Calu3 (cell line): Measurements from ENCODE around the gene RASGRP4. TPM values are rescaled to one million over a fixed set of nuclear protein-coding genes. Genes with fewer than 3 reads are reported as not detected.
"Not testable (repeated sequence)": the region's sequence is repeated elsewhere in the genome, so short reads cannot be mapped to it uniquely, and the experiment has no call there.

Experiments used
- BruUV-seq: library from RNA; stranded (reverse); fragments of 400-500 nt; replicated peaks from 2 replicates; lab custom pipeline; 2021; lab: Mats Ljungman, UMichigan
- CTCF ChIA-PET: fragments of 300-600 bp; sonication (Branson Sonifier 250); formaldehyde crosslinking; loops from one replicate; lab custom pipeline; 2022; ENCODE audit warnings: antibody characterized with exemption; lab: Charles Lee
- DNase-seq: peaks from one replicate; pipeline ENCODE4 v3.0.0; 2022
- H3K27ac Mint-ChIP-seq: one replicate; pipeline ENCODE4 v1.8.0; 2022; ENCODE audit warnings: mixed read lengths; ENCODE audit not compliant: unreplicated experiment
- H3K27me3 Mint-ChIP-seq: one replicate; pipeline ENCODE4 v1.8.0; 2022; ENCODE audit warnings: mixed read lengths; ENCODE audit not compliant: unreplicated experiment
- H3K36me3 Mint-ChIP-seq: one replicate; pipeline ENCODE4 v1.8.0; 2022; ENCODE audit warnings: mild to moderate bottlenecking, moderate library complexity, mixed read lengths; ENCODE audit not compliant: insufficient read depth, unreplicated experiment
- H3K4me1 Mint-ChIP-seq: one replicate; pipeline ENCODE4 v1.8.0; 2022; ENCODE audit warnings: mild to moderate bottlenecking, low read depth, mixed read lengths; ENCODE audit not compliant: unreplicated experiment
- H3K4me3 Mint-ChIP-seq: one replicate; pipeline ENCODE4 v1.8.0; 2022; ENCODE audit warnings: mild to moderate bottlenecking, low read depth, moderate library complexity, mixed read lengths; ENCODE audit not compliant: unreplicated experiment
- H3K9me3 Mint-ChIP-seq: one replicate; pipeline ENCODE4 v1.8.0; 2022; ENCODE audit warnings: low read depth, mixed read lengths; ENCODE audit not compliant: unreplicated experiment
- intact Hi-C: fragments of 100-400 bp; cut with micrococcal nuclease; formaldehyde crosslinking; loops from one replicate; pipeline ENCODE4 v1.10.0; 2022; ENCODE audit not compliant: unreplicated experiment
- total RNA-seq: library from RNA; stranded (reverse); gene quantifications from 2 replicates; pipeline ENCODE4 v1.2.3, GENCODE V29; 2022
- TF ChIP-seq, protein P1 (sequence below): fragments of 200-600 bp; IDR thresholded peaks from one replicate; pipeline ENCODE4 v1.8.0; 2022; ENCODE audit warnings: antibody characterized with exemption; ENCODE audit not compliant: unreplicated experiment

Gene RASGRP4
- total RNA-seq, 1 experiment from 2014 or later = not detected

DNA sequence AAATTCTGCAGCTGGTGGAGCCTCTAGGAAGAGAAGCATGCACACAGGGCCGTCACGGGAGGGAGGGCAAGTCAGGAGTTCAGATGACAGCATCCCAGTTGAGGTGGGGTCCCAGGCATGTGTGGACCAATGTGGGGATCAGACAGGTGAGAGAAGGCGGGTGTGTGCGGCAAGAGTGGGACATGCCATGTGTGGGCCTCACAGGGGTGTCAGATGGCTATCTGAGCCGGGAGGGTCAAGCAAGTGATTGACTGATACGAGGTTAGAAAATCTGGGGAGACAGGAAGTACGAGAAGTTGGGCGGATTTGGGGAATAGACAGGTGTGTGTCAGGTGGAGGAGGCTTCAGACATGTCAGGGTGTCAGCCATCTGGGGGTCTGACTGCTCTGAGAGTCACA is 8.9 kb downstream of the RASGRP4 start:
- intact Hi-C loops = no loop called here
- no TSS peak for BruUV-seq
- Mint-ChIP-seq H3K27me3 (peaks cover 52% of the 10 kb centered on the region), H3K27ac (no peak overlapping the region), H3K4me3 (peak overlapping the region; percentile 72), H3K9me3 (no peaks in the 10 kb centered on the region), H3K4me1 (peaks cover 23% of the 10 kb centered on the region), H3K36me3 (peaks cover 7% of the 10 kb centered on the region)
- TF ChIP-seq, protein P1, sequence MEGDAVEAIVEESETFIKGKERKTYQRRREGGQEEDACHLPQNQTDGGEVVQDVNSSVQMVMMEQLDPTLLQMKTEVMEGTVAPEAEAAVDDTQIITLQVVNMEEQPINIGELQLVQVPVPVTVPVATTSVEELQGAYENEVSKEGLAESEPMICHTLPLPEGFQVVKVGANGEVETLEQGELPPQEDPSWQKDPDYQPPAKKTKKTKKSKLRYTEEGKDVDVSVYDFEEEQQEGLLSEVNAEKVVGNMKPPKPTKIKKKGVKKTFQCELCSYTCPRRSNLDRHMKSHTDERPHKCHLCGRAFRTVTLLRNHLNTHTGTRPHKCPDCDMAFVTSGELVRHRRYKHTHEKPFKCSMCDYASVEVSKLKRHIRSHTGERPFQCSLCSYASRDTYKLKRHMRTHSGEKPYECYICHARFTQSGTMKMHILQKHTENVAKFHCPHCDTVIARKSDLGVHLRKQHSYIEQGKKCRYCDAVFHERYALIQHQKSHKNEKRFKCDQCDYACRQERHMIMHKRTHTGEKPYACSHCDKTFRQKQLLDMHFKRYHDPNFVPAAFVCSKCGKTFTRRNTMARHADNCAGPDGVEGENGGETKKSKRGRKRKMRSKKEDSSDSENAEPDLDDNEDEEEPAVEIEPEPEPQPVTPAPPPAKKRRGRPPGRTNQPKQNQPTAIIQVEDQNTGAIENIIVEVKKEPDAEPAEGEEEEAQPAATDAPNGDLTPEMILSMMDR = no peak
- no peak for DNase-seq
- CTCF ChIA-PET = no interaction called here

DNA sequence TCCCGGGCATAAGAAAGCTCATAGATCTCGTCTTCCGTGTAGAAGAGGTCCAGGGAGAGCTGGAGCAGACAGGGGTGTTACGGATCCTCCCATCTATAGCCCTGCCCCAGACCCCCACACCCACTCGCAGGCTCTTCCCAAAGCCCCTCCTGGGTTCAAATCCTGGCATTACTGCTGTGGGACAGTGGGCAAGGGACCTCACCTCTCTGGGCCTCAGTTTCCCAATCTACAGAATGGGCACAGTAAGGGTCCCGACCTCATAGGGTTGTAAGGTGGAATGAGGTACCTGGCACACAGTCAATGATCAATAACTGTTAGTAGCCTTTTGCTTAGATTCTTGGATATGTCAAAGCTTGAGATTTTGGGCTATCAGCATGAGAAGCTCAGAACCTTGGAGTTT is 12.6 kb downstream of the RASGRP4 start:
- peaks cover 32% of the 10 kb centered on the region for H3K4me1 Mint-ChIP-seq
- CTCF ChIA-PET = interaction anchor here (0.6 to 1.5 kb wide), 2 partner anchors 10 to 306 kb away, joined by 3 to 8 read pairs; partner anchors contain the start of gene FAM98C
- TF ChIP-seq, protein P1 = no peak
- no peak overlapping the region for H3K27ac Mint-ChIP-seq
- no TSS peak for BruUV-seq
- no peak overlapping the region for H3K4me3 Mint-ChIP-seq
- intact Hi-C loops = no loop called here
- H3K36me3 Mint-ChIP-seq = peaks cover 18% of the 10 kb centered on the region
- H3K27me3 Mint-ChIP-seq = peaks cover 44% of the 10 kb centered on the region
- no peaks in the 10 kb centered on the region for H3K9me3 Mint-ChIP-seq
- DNase-seq = no peak

DNA sequence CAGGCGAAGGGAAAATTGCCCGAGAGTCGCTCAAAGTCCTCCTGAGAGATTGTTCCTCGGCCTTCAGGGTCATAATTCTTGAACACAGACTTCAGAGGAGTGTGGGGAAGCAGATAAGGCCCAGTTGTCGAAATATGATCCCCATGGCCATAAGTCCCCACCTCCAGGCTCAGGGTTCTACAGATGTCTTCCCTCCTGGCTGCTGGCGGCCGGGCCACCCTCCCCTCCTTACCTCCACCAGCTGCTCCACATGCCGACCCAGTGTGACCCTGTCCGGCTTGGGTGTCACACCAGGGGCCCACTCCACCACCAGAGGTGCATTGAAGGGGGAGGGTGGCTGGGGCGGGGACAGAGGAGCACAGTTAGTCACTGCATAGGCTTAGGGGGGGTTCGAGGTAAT is 13.1 kb downstream of the RASGRP4 start:
- CTCF ChIA-PET = interaction anchor here (0.6 to 1.5 kb wide), 2 partner anchors 10 to 306 kb away, joined by 3 to 8 read pairs; partner anchors contain the start of gene FAM98C
- Mint-ChIP-seq H3K27ac (no peak overlapping the region), H3K9me3 (no peaks in the 10 kb centered on the region), H3K4me1 (peaks cover 27% of the 10 kb centered on the region), H3K36me3 (peaks cover 16% of the 10 kb centered on the region), H3K4me3 (no peak overlapping the region), H3K27me3 (peaks cover 39% of the 10 kb centered on the region)
- intact Hi-C loops = no loop called here
- TF ChIP-seq, protein P1 = no peak
- DNase-seq = no peak
- no TSS peak for BruUV-seq

DNA sequence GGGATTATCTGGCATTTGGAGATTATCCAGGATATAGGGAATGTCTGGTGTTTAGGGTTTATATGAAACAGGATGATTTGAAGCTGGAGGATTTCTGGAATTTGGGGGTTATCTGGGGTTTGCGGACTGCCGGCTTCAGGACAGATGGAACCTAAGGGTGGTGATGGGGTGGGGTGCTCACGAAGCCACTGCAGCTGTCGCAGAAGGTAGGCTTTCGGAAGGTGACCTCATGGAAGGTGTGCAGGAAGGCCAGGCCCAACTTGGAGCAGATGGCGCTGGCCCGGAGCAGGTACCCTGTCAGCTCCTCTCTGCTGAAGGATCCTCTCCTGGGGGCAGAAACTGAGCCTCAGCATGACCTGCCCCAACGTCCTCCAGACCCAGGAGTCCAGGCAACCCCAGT is 13.5 kb downstream of the RASGRP4 start:
- Mint-ChIP-seq H3K4me1 (peaks cover 23% of the 10 kb centered on the region), H3K4me3 (no peak overlapping the region), H3K27ac (no peak overlapping the region), H3K27me3 (peaks cover 35% of the 10 kb centered on the region), H3K9me3 (no peaks in the 10 kb centered on the region), H3K36me3 (peaks cover 11% of the 10 kb centered on the region)
- BruUV-seq = no TSS peak
- TF ChIP-seq, protein P1 = no peak
- no peak for DNase-seq
- CTCF ChIA-PET = interaction anchor here (1.6 kb wide), 1 partner anchor 10 kb away, joined by 4 read pairs; the partner anchor contains the start of gene FAM98C
- intact Hi-C loops = no loop called here

DNA sequence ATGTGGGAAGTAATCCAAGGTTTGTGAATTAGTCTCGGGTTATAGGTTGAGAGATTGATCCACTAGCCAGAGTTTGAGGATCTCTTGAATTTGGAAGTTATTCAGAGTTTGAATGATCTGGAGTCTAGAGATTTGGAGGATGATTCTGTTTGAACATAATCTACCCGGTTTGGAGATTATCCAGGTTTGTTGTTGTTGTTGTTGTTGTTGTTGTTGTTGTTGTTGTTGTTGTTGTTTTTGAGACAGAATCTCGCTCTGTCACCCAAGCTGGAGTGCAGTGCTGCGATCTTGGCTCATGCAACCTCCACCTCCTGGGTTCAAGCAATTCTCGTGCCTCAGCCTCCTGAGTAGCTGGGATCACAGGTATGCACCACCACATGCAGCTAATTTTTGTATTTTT is 14.1 kb downstream of the RASGRP4 start:
- Mint-ChIP-seq H3K4me1 (peaks cover 17% of the 10 kb centered on the region), H3K27me3 (peaks cover 29% of the 10 kb centered on the region), H3K36me3 (peaks cover 16% of the 10 kb centered on the region)
- H3K9me3 Mint-ChIP-seq, BruUV-seq, intact Hi-C loops, H3K27ac Mint-ChIP-seq, DNase-seq, H3K4me3 Mint-ChIP-seq: not testable (repeated sequence)
- CTCF ChIA-PET = interaction anchor here (1.6 kb wide), 1 partner anchor 9 kb away, joined by 4 read pairs; the partner anchor contains the start of gene FAM98C
